Lower leg skin (tissue), 4 donors: ENCODE measurements around the gene GRIP2. TPM values are rescaled to one million over a fixed set of nuclear protein-coding genes. Genes with fewer than 3 reads are reported as not detected.

Source experiments
- DNase-seq, 2 donors: peaks; one replicate each; pipeline ENCODE4 v3.0.0-alpha.2; 2019; ENCODE audit warnings: low spot score in 2 of 2
- H3K4me3 ChIP-seq: fragments of 200-600 bp; sonication (generic); 2 replicates; pipeline ENCODE4 v1.5.1; 2017; ENCODE audit warnings: mild to moderate bottlenecking, low read depth; ENCODE audit not compliant: poor library complexity, severe bottlenecking
- CTCF ChIP-seq, 3 donors: fragments of 450-650 bp; IDR thresholded peaks; one replicate each; pipeline ENCODE4 v1.5.1; 2016; ENCODE audit warnings: antibody characterized with exemption in 3 of 3, mild to moderate bottlenecking in 3 of 3, moderate library complexity in 2 of 3
- POLR2A ChIP-seq, 2 donors: fragments of 450-650 bp; IDR thresholded peaks; one replicate each; pipeline ENCODE4 v1.6.1; 2016 to 2017; ENCODE audit warnings: antibody characterized with exemption in 2 of 2, mild to moderate bottlenecking in 1 of 2, moderate library complexity in 1 of 2
- WGBS, 2 donors: methylation state at CpG; one replicate each; pipeline ENCODE4 v1.1.5; 2018; 5-methylcytosine and 5-hydroxymethylcytosine counted together
- intact Hi-C: fragments of 100-400 bp; cut with DNase I; formaldehyde crosslinking; loops from one replicate; pipeline ENCODE4 v1.15.0; 2023; ENCODE audit warnings: low total_unique reads
- total RNA-seq, 4 donors: library from RNA; depleted of rRNA; stranded (reverse); fragments of >200 nt; gene quantifications; one replicate each; pipeline ENCODE4 v1.1.0, GENCODE V29; 2016

Gene GRIP2
- total RNA-seq, 4 donors from 2014 or later, result 0.89 to 5.2 (median 2.3) TPM

GRCh38 chr3:14507305-14507741 lies 32.8 kb downstream of the GRIP2 start:
- DNase-seq, result peak in 1 of 2 donors; percentile 64
- TF ChIP-seq POLR2A (IDR thresholded peaks at IDR 0.05) (no peak), CTCF (IDR thresholded peaks at IDR 0.05) (no peak)
- intact Hi-C loops, result no loop called here
- WGBS, 2 donors, result 71 to 74% methylated on average over 13 of the region's 13 CpGs
- H3K4me3 ChIP-seq, result no peak overlapping the region

GRCh38 chr3:14506626-14507304 lies 33.4 kb downstream of the GRIP2 start:
- TF ChIP-seq CTCF (IDR thresholded peaks at IDR 0.05) (no peak), POLR2A (IDR thresholded peaks at IDR 0.05) (no peak)
- no peak overlapping the region for H3K4me3 ChIP-seq
- peak in 1 of 2 donors; percentile 57 for DNase-seq
- intact Hi-C loops, result no loop called here
- WGBS, 2 donors, result 91 to 94% methylated on average over 11 to 15 of the region's 15 CpGs

GRCh38 chr3:14505803-14506500 lies 34.2 kb downstream of the GRIP2 start:
- no peak overlapping the region for H3K4me3 ChIP-seq
- 77 to 88% methylated on average over 13 to 14 of the region's 16 CpGs for WGBS, 2 donors
- TF ChIP-seq POLR2A (IDR thresholded peaks at IDR 0.05) (no peak), CTCF (IDR thresholded peaks at IDR 0.05) (no peak)
- intact Hi-C loops, result no loop called here
- peak in 1 of 2 donors; percentile 76 for DNase-seq

GRCh38 chr3:14505001-14505802 lies 34.9 kb downstream of the GRIP2 start:
- whole genome bisulfite sequencing, 2 donors, result 79 to 82% methylated on average over 18 of the region's 22 CpGs

GRCh38 chr3:14503706-14504065 lies 36.5 kb downstream of the GRIP2 start:
- DNase-seq, result no peak
- WGBS, 2 donors, result 91 to 93% methylated on average over 20 of the region's 20 CpGs
- TF ChIP-seq POLR2A (IDR thresholded peaks at IDR 0.05) (no peak), CTCF (IDR thresholded peaks at IDR 0.05) (no peak)
- no peak overlapping the region for H3K4me3 ChIP-seq
- intact Hi-C loops, result no loop called here

More at GRCh38 chr3:14505001-14505802, 34.9 kb downstream of the GRIP2 start:
- no peak overlapping the region for H3K4me3 ChIP-seq
- intact Hi-C loops, result no loop called here
- DNase-seq, result no peak
- TF ChIP-seq CTCF (IDR thresholded peaks at IDR 0.05), result no peak
- TF ChIP-seq POLR2A (IDR thresholded peaks at IDR 0.05), result no peak
